Hematopoietic multipotent progenitor cell treated with erythropoietin and hydrocortisone succinate and interleukin-3 and kit ligand, for 4 days (in vitro differentiated cells): ENCODE measurements around the gene TIMM44.
"Not testable (repeated sequence)": the region's sequence is repeated elsewhere in the genome, so short reads cannot be mapped to it uniquely, and the experiment has no call there.

ENCODE experiments used
- DNase-seq: peaks from one replicate; pipeline ENCODE4 v3.0.0-alpha.2; 2015

TIMM44 gene

GRCh38 chr19:7976461-7976860, 33.0 kb upstream of the TIMM44 start:
- DNase-seq, result no peak

- no peak for DNase-seq
These were observed 31.6 kb upstream of the TIMM44 start for GRCh38 chr19:7975037-7975436.

GRCh38 chr19:7973883-7974282, 30.4 kb upstream of the TIMM44 start:
- no peak for DNase-seq

GRCh38 chr19:7971553-7972520, 28.4 kb upstream of the TIMM44 start:
- peak; percentile 19 for DNase-seq

- peak; percentile 74 for DNase-seq
These were observed 27.4 kb upstream of the TIMM44 start for GRCh38 chr19:7970716-7971448.

- DNase-seq, result no peak
These were observed 26.1 kb upstream of the TIMM44 start for GRCh38 chr19:7969555-7969939.

GRCh38 chr19:7968796-7969554, 25.5 kb upstream of the TIMM44 start:
- DNase-seq, result peak; percentile 42

- no peak for DNase-seq
These were observed 24.7 kb upstream of the TIMM44 start for GRCh38 chr19:7968008-7968795.

- DNase-seq, result no peak
These were observed 22.6 kb upstream of the TIMM44 start for GRCh38 chr19:7965921-7966665.

- no peak for DNase-seq
These were observed 21.9 kb upstream of the TIMM44 start for GRCh38 chr19:7965259-7965841.

- DNase-seq, result no peak
These were observed 20.1 kb upstream of the TIMM44 start for GRCh38 chr19:7963566-7963965.

- no peak for DNase-seq
These were observed 19.3 kb upstream of the TIMM44 start for GRCh38 chr19:7962644-7963268.

- no peak for DNase-seq
These were observed 18.6 kb upstream of the TIMM44 start for GRCh38 chr19:7961920-7962626.

GRCh38 chr19:7961082-7961481, 17.6 kb upstream of the TIMM44 start:
- DNase-seq, result not testable (repeated sequence)

GRCh38 chr19:7959211-7959610, 15.7 kb upstream of the TIMM44 start:
- peak; percentile 74 for DNase-seq

- DNase-seq, result no peak
These were observed 12.2 kb upstream of the TIMM44 start for GRCh38 chr19:7955696-7956095.

- no peak for DNase-seq
These were observed 10.1 kb upstream of the TIMM44 start for GRCh38 chr19:7953576-7953975.

GRCh38 chr19:7953060-7953459, 9.6 kb upstream of the TIMM44 start:
- peak; percentile 33 for DNase-seq

- DNase-seq, result no peak
These were observed 4.5 kb upstream of the TIMM44 start for GRCh38 chr19:7947939-7948338.

- peak; percentile 95 for DNase-seq
These were observed 803 bp upstream of the TIMM44 start for GRCh38 chr19:7944177-7944761.
